Prostate gland (tissue), 2 donors: ENCODE results near the gene CEP164.

ENCODE experiments used
- POLR2A ChIP-seq: fragments of 450-650 bp; IDR thresholded peaks from one replicate; pipeline ENCODE4 v1.6.1; 2016; ENCODE audit warnings: antibody characterized with exemption, mild to moderate bottlenecking
- TF ChIP-seq, protein P1 (sequence below), 4 experiments: fragments of 200-600 bp in 2 of 4; fragments of 450-650 bp in 2 of 4; sonication (generic) in 2 of 4; IDR thresholded peaks; 1 replicate in 3 of 4; 2 replicates in 1 of 4; pipeline ENCODE4 v1.5.1; 2016 to 2019; ENCODE audit warnings: antibody characterized with exemption in 4 of 4, mild to moderate bottlenecking in 2 of 4, moderate library complexity in 2 of 4

DNA sequence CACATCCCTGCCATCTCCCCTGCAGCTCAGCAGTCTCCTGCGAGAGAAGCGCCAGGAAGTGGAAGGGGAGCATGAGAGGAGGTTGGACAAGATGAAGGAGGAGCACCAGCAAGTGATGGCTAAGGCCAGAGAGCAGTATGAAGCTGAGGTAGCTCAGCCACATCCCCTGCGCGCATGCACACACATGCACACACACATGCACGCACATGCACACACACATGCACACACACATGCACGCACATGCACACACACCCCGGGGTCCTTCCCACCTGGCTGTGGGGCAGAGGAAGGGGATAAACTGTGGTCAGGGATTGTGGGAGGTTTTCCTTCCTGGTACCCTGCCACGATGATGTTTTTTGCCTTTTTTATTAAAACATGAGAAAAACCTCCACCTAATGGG is 65.3 kb downstream of the CEP164 start:
- TF ChIP-seq, protein P1, sequence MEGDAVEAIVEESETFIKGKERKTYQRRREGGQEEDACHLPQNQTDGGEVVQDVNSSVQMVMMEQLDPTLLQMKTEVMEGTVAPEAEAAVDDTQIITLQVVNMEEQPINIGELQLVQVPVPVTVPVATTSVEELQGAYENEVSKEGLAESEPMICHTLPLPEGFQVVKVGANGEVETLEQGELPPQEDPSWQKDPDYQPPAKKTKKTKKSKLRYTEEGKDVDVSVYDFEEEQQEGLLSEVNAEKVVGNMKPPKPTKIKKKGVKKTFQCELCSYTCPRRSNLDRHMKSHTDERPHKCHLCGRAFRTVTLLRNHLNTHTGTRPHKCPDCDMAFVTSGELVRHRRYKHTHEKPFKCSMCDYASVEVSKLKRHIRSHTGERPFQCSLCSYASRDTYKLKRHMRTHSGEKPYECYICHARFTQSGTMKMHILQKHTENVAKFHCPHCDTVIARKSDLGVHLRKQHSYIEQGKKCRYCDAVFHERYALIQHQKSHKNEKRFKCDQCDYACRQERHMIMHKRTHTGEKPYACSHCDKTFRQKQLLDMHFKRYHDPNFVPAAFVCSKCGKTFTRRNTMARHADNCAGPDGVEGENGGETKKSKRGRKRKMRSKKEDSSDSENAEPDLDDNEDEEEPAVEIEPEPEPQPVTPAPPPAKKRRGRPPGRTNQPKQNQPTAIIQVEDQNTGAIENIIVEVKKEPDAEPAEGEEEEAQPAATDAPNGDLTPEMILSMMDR (IDR thresholded peaks at IDR 0.05), result no peak
- TF ChIP-seq POLR2A, result no peak
